ENCODE results near the gene TMEM39A.

Gene TMEM39A

DNA sequence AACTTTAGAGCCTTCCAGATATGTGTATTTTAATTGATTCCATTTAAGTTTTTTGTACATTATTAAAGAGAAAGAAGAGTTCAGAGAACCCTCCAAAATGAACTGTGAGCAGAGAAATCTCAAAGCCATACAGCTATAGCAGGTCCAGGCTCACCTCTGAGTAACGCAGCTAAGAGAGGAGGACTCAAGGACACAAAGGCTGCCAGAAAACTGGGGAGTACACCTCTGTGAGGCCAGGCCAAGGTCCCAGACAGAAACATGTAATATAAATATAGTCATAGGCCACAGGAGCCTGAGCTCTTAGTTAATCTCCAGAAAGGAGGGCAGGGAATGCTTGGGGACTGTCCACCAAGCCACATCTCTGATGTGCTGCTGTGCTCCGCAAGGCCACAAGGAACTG, 66.5 kb downstream of the TMEM39A start:
- DNase-seq: no peak

DNA sequence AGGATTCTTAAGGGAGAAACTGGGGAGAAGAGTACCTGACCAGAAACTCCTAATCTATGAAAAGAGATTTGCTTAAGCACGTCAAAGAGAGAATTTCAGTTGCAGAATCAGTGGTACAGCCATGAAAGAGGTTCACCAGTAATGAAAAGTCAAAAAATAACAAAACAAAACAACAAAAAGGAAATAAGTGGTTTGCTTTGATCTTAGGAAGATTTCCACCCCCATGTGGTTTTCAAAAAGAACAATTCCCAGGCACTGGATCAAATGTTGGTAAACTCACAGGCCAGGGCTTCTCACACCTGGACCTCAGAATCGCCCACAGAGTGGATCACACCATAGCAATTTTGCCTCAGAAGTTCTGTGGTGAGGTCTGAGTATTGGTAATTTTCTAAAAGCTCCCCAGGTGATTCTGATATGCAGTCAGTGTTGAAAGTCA, 67.5 kb downstream of the TMEM39A start:
- DNase-seq: peak; percentile 56

DNA sequence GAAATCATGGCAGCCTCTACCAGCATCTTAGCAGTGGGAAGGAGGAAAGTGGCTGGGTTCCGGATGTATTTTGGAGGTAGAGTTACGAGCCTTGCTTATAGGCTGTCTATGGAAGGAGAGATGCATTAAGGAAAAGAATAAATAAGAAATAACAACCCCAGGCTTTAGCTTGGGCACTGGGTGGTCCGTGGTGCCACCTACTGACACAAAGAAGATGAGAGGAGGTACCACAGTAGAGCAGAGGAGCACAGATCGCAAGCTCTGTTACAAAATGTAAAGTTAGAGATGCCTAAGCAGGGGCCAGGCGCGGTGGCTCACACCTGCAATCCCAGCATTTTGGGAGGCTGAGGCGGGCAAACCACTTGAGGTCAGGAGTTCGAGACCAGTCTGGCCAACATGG, 74.8 kb downstream of the TMEM39A start:
- DNase-seq: no peak

DNA sequence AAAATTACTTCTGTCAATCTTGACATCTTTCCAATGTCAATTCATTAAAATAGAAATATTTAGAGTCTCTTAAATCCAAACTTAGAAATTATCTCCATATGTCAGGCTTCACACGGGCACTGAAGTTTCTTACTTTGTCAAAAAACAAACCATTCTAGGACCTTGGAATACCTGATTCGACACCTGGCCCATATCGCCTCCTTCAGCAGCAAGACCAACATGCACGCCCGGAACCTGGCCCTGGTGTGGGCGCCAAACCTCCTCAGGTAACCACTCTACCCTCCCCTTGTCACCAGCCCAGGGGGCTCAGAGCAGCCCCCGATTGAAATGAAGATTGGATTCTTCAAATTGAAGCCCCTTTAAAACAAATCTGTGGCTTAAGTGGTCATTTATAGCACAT, 81.3 kb downstream of the TMEM39A start:
- DNase-seq: no peak

DNA sequence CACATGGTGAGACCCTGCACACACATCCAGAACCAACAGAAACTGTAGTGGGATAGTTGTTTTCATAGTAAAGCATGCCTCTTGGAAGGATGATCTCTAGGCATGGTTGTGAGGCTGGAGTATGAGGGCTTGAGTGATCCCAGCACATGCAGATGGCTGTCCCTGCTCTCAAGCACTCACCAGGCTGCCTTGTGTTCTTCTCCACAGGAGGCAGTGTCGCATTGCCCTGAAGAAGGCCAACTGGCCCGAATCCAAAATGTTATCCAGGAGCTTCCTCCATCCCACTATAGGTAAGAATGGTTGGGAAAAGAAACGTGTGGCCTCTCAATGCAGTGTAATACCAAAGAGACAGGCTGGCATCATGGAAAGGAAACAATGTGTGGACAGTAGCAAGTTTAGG, 82.7 kb downstream of the TMEM39A start:
- DNase-seq: no peak

Measured in activated CD4-positive, alpha-beta T cell treated with anti-CD3 and anti-CD28 coated beads, Interleukin-10, Interleukin-2, amounts not matched to agents 100 ng/mL and 50 ng/mL, durations not matched to agents 16 hours and 8 hours (primary cell).